Kidney epithelial cell (primary cell): Measurements from ENCODE around the gene PAQR5. TPM values are rescaled to one million over a fixed set of nuclear protein-coding genes. Genes with fewer than 3 reads are reported as not detected.

Experiments used
- DNase-seq: peaks from one replicate; pipeline ENCODE4 v3.0.0-alpha.2; 2010; ENCODE audit warnings: low read depth
- H3K27me3 ChIP-seq: 2 replicates; pipeline ENCODE4 v1.6.0; 2011; ENCODE audit warnings: low read length; ENCODE audit not compliant: control insufficient read depth, insufficient read depth
- H3K36me3 ChIP-seq: 2 replicates; pipeline ENCODE4 v1.5.1; 2011; ENCODE audit warnings: low read length; ENCODE audit not compliant: control insufficient read depth, insufficient read depth
- H3K4me3 ChIP-seq: 2 replicates; pipeline ENCODE4 v1.5.1; 2011; ENCODE audit warnings: low read depth, mild to moderate bottlenecking, control low read depth, low read length
- CTCF ChIP-seq: IDR thresholded peaks from 2 replicates; pipeline ENCODE4 v1.5.1; 2011; ENCODE audit warnings: mild to moderate bottlenecking, moderate library complexity, low read length, control low read depth, inconsistent platforms; ENCODE audit not compliant: insufficient read depth, poor library complexity, severe bottlenecking
- total RNA-seq: library from RNA; depleted of rRNA; stranded (reverse); fragments of >200 nt; gene quantifications from 2 replicates; pipeline ENCODE4 v1.2.3, GENCODE V29; 2015

PAQR5 gene
- total RNA-seq, 1 donor from 2014 or later: 9.7 TPM

- H3K4me3 ChIP-seq: no peak overlapping the region
- TF ChIP-seq CTCF: no peak
- no peak for DNase-seq
- no peaks in the 10 kb centered on the region for H3K27me3 ChIP-seq
- H3K36me3 ChIP-seq: no peaks in the 10 kb centered on the region
Measured at GRCh38 chr15:69384626-69385598, 86.2 kb downstream of the PAQR5 start.

- DNase-seq: no peak
- H3K36me3 ChIP-seq: no peaks in the 10 kb centered on the region
- no peaks in the 10 kb centered on the region for H3K27me3 ChIP-seq
- no peak for TF ChIP-seq CTCF
- no peak overlapping the region for H3K4me3 ChIP-seq
Measured at GRCh38 chr15:69385831-69386230, 87.1 kb downstream of the PAQR5 start.

GRCh38 chr15:69386284-69386683 is 87.6 kb downstream of the PAQR5 start:
- no peak for TF ChIP-seq CTCF
- DNase-seq: no peak

GRCh38 chr15:69388260-69388705 is 89.6 kb downstream of the PAQR5 start:
- DNase-seq: no peak
- Histone ChIP-seq H3K27me3 (no peaks in the 10 kb centered on the region), H3K36me3 (no peaks in the 10 kb centered on the region), H3K4me3 (no peak overlapping the region)
- TF ChIP-seq CTCF: no peak

More at GRCh38 chr15:69386284-69386683, 87.6 kb downstream of the PAQR5 start:
- H3K4me3 ChIP-seq: no peak overlapping the region
- H3K36me3 ChIP-seq: no peaks in the 10 kb centered on the region
- H3K27me3 ChIP-seq: no peaks in the 10 kb centered on the region

GRCh38 chr15:69389426-69389825 is 90.7 kb downstream of the PAQR5 start:
- H3K36me3 ChIP-seq: no peaks in the 10 kb centered on the region
- no peak overlapping the region for H3K4me3 ChIP-seq
- no peak for TF ChIP-seq CTCF
- DNase-seq: no peak
- H3K27me3 ChIP-seq: no peaks in the 10 kb centered on the region
